ENCODE data around the gene DCLK1.

DNA sequence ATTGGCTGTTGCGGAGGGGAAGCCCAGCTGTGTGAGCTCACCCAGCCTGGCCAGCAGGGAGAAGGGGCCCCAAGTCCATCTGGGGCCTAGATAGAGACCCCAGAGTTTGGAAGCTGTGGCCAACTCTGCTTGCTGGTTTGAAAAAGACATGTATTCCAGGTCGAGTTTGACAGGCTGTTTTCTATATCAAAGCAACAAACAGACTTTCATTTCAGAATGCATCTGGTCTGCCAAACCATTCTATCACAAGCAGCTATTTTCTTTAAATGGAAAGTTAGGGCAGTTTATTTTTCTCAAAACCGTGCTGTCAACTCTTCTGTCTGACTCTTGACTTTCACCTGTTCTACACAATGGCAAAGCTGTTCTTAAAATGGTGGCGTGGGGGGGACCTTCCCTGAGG, 185.8 kb downstream of the DCLK1 start:
- TF ChIP-seq POLR2A (IDR thresholded peaks at IDR 0.05): no peak
- TF ChIP-seq, protein P1, sequence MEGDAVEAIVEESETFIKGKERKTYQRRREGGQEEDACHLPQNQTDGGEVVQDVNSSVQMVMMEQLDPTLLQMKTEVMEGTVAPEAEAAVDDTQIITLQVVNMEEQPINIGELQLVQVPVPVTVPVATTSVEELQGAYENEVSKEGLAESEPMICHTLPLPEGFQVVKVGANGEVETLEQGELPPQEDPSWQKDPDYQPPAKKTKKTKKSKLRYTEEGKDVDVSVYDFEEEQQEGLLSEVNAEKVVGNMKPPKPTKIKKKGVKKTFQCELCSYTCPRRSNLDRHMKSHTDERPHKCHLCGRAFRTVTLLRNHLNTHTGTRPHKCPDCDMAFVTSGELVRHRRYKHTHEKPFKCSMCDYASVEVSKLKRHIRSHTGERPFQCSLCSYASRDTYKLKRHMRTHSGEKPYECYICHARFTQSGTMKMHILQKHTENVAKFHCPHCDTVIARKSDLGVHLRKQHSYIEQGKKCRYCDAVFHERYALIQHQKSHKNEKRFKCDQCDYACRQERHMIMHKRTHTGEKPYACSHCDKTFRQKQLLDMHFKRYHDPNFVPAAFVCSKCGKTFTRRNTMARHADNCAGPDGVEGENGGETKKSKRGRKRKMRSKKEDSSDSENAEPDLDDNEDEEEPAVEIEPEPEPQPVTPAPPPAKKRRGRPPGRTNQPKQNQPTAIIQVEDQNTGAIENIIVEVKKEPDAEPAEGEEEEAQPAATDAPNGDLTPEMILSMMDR (IDR thresholded peaks at IDR 0.05): no peak

Data from vagina (tissue), 2 donors.